GM12872 (cell line): ENCODE data around the gene LRRC1.

Experiments used
- CTCF ChIP-seq: IDR thresholded peaks from 3 replicates; pipeline ENCODE4 v1.5.1; 2011; ENCODE audit warnings: low read depth, mild to moderate bottlenecking, low read length, moderate library complexity; ENCODE audit not compliant: insufficient read depth

The LRRC1 gene

GRCh38 chr6:53822401-53823125, 27.8 kb downstream of the LRRC1 start:
- TF ChIP-seq CTCF: no peak

GRCh38 chr6:53824714-53825113, 29.9 kb downstream of the LRRC1 start:
- TF ChIP-seq CTCF: no peak

DNA sequence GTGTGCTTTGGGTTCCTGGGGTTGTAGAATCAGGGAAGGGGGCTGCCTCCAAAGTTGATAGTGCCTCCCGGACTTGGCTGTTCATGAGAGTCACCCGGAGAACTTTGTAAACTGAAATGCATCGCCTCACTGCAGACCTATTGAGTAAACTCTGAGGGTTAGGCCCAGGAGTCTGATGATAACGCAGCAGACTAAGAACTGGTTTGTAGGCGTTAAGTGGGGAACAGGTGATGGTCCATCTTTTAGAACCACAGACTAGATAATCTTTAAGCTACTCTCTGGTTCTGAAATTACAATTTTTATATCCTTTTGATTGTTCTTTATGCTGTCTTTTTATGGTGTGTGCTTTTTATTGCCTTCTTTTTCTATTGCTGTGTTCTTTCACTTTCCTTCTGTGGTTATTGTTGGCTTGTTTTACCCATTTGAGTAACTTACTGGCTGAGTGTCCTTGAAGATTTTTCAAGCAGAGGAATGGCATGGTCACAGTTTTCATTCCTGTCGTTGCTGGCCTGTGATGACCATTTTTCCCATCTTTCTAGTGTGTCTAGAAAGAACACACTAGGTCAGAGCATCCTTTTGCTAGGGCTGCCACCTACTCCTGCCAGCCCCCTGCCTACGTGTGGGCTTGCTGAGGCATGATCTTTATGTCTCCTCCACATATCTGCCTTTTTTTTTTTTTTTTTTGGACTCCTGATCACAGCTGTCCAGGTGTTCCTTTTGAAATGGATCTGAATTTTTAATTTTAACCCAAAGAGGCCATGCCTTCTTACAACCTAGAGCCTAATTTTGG, 30.9 kb downstream of the LRRC1 start:
- no peak for TF ChIP-seq CTCF

DNA sequence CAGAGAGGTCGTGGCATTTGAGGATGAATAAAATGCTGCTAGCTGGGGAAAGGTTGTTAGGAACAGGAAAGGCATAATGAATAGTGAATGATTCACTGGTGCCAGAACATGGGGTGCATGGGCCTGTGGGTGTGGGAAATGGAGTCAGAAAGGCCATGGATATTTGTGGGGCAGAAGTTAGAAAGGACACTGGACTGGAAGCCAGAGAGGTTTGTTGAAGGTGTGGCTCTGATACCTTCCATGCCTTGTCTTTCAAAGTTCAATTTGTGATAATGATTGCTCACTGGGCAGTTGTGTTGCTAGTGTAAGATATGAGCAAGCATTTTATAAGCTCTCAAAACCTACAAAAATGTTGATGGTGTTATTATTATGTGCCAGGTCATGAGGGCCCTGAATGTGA, 32.7 kb downstream of the LRRC1 start:
- no peak for TF ChIP-seq CTCF

DNA sequence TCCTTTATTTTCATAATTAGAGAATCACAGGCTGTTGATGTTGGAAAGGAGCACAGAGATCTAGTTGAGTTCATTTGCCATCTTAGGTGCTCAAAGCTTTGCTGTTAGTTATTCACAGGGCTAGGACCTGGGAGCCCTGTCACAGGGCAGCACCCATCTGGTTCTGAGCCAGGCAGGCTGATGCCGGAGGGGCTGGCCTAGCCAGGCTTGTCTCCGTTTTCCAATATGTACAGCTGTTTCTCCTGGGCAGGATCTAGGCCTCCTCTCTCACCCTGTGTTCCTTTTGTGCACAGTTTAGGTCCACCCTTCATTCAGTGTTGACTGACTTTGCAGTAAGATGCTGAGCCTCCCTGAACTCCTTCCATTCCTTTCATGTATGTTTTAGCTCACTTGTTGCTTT, 33.4 kb downstream of the LRRC1 start:
- no peak for TF ChIP-seq CTCF

DNA sequence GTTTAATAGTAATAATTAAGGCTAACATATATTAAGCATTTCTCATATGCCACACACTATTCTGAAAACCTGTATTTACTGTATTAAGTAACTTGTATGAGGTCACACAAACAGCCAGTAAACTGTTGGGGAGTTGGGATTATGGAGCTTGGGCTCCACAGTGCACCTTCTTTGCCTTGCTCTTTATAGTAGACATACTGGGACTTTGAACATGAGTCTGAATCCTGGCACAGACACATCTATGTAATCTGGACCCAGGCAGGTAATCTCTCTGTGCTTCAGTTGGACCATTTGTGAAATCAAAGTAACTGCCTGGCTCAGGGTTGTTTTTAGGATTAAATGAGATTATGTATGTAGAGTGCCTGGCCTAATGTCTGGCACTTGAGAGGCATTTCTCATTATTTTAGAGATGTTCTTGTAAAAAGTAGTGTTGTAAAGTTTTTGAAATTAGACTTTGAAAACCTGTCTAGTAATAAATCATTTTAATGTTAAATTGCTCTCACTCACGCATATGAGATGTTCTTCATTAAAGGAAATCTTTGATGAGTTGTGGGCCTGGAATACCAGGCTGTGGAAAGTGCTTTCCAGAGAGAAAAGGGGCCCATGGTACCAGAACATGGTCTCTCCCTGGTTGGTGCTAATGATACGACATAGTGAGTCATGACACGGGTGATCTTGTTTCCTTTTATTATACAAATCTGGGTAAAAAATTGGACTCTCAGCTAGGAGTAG, 34.3 kb downstream of the LRRC1 start:
- no peak for TF ChIP-seq CTCF

GRCh38 chr6:53829698-53830221, 35.0 kb downstream of the LRRC1 start:
- TF ChIP-seq CTCF: no peak
